ENCODE results near the gene PLCB4. TPM values are rescaled to one million over a fixed set of nuclear protein-coding genes. Genes with fewer than 3 reads are reported as not detected.

PLCB4 gene
- polyA plus RNA-seq, 1 donor (not counting 4 experiments of a cell fraction or from before 2014, with no cell fraction given): 4.1 TPM

GRCh38 chr20:9331707-9332435 lies 263.0 kb downstream of the PLCB4 start:
- dilution Hi-C loops (cut with MboI; ENCODE audit: extremely low pct_ligation_motif_present, low sequenced_read_pairs): no loop called here
- Histone ChIP-seq H2AFZ (ENCODE audit: control insufficient read depth, low read length) (no peak overlapping the region), H3K9me1 (ENCODE audit: control insufficient read depth, extremely low read depth, insufficient read depth, low read length) (no peaks in the 10 kb centered on the region), H3K36me3 (ENCODE audit: control insufficient read depth in 2 of 2, extremely low read depth in 1 of 2, insufficient read depth in 2 of 2, low read length in 2 of 2) (no peaks in the 10 kb centered on the region), H3K27me3 (ENCODE audit: control insufficient read depth, extremely low read depth, insufficient read depth, low read length) (no peaks in the 10 kb centered on the region), H3K9me3 (ENCODE audit: control insufficient read depth, low read depth, low read length) (no peaks in the 10 kb centered on the region), H3K9ac (ENCODE audit: control insufficient read depth, extremely low read depth, insufficient read depth, low read length) (no peak overlapping the region), H3K4me2 (ENCODE audit: control insufficient read depth, extremely low read depth, insufficient read depth, low read depth, low read length) (no peak overlapping the region), H3K4me1 (ENCODE audit: control insufficient read depth, extremely low read depth, insufficient read depth, low read length) (no peaks in the 10 kb centered on the region), H3K27ac (ENCODE audit: control insufficient read depth, insufficient read depth, low read length) (no peak overlapping the region), H3K79me2 (ENCODE audit: control insufficient read depth, insufficient read depth, low read length) (no peaks in the 10 kb centered on the region), H3K4me3 (ENCODE audit: control insufficient read depth in 2 of 3, extremely low read depth in 1 of 3, insufficient read depth in 2 of 3, low read depth in 1 of 3, low read length in 3 of 3) (no peak overlapping the region), H4K20me1 (ENCODE audit: control insufficient read depth, extremely low read depth, insufficient read depth, low read length) (no peaks in the 10 kb centered on the region)
- DNase-seq (ENCODE audit: low read depth, low spot score) (no peak), FAIRE-seq (no peak)
- TF ChIP-seq CTCF (optimal IDR thresholded peaks at IDR 0.05 in 1 of 3, IDR thresholded peaks at IDR 0.05 in 1 of 3, conservative IDR thresholded peaks at IDR 0.05 in 1 of 3; ENCODE audit: extremely low read depth in 1 of 3, insufficient read depth in 2 of 3, low read length in 3 of 3) (no peak), EZH2 (IDR thresholded peaks at IDR 0.05; ENCODE audit: low read length) (no peak)

DNA sequence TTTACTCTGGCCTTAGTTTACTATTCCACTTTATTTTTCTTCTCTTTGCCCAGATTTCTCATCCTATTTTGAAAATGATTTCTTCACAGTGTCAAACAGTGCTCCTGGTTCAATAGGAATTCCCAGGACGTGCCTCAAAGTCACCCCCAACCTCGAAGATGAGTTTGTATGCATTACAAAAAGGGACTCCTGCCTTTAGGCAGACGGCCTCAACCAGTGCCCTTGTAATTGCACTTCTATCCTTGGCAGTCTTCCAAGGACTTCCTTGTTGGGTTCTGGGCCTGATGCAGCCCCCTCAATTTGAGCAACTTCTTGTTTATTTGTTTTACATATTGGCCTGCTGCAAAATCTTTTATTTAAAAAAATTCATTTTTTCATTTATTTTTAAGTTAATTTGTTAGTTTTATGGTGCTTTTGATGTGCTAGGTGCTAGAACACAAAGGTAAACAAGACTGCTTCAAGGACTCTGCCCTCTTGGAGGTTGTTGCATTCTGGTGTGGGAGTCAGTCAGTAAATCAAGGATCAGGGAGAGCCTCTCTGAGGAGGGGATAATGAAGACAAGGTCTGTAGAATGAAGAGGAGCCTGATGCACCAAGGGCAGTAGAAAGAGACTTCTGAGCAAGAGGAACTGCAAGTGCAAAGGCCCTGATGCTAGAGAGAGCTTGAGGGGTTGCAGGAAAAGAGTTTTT lies 264.0 kb downstream of the PLCB4 start:
- no peak for DNase-seq (ENCODE audit: low read depth, low spot score)
- TF ChIP-seq EZH2 (IDR thresholded peaks at IDR 0.05; ENCODE audit: low read length): no peak
- no peak for TF ChIP-seq CTCF (optimal IDR thresholded peaks at IDR 0.05 in 1 of 3, IDR thresholded peaks at IDR 0.05 in 1 of 3, conservative IDR thresholded peaks at IDR 0.05 in 1 of 3; ENCODE audit: extremely low read depth in 1 of 3, insufficient read depth in 2 of 3, low read length in 3 of 3)
- H3K9ac ChIP-seq (ENCODE audit: control insufficient read depth, extremely low read depth, insufficient read depth, low read length): no peak overlapping the region
- no peaks in the 10 kb centered on the region for H4K20me1 ChIP-seq (ENCODE audit: control insufficient read depth, extremely low read depth, insufficient read depth, low read length)
- dilution Hi-C loops (cut with MboI; ENCODE audit: extremely low pct_ligation_motif_present, low sequenced_read_pairs): no loop called here
- H3K9me1 ChIP-seq (ENCODE audit: control insufficient read depth, extremely low read depth, insufficient read depth, low read length): no peaks in the 10 kb centered on the region
- FAIRE-seq: no peak
- H3K4me3 ChIP-seq (ENCODE audit: control insufficient read depth in 2 of 3, extremely low read depth in 1 of 3, insufficient read depth in 2 of 3, low read depth in 1 of 3, low read length in 3 of 3): no peak overlapping the region
- H2AFZ ChIP-seq (ENCODE audit: control insufficient read depth, low read length): no peak overlapping the region
- no peaks in the 10 kb centered on the region for H3K27me3 ChIP-seq (ENCODE audit: control insufficient read depth, extremely low read depth, insufficient read depth, low read length)
- no peaks in the 10 kb centered on the region for H3K36me3 ChIP-seq (ENCODE audit: control insufficient read depth in 2 of 2, extremely low read depth in 1 of 2, insufficient read depth in 2 of 2, low read length in 2 of 2)
- H3K9me3 ChIP-seq (ENCODE audit: control insufficient read depth, low read depth, low read length): no peaks in the 10 kb centered on the region
- H3K27ac ChIP-seq (ENCODE audit: control insufficient read depth, insufficient read depth, low read length): no peak overlapping the region
- H3K79me2 ChIP-seq (ENCODE audit: control insufficient read depth, insufficient read depth, low read length): no peaks in the 10 kb centered on the region
- H3K4me1 ChIP-seq (ENCODE audit: control insufficient read depth, extremely low read depth, insufficient read depth, low read length): no peaks in the 10 kb centered on the region
- H3K4me2 ChIP-seq (ENCODE audit: control insufficient read depth, extremely low read depth, insufficient read depth, low read depth, low read length): no peak overlapping the region
